Fibroblast of mammary gland (primary cell): ENCODE results near the gene FOSB.
A peak's percentile ranks its signal among the peaks of the same experiment; 100 is the strongest.

Source experiments
- DNase-seq: peaks from one replicate; pipeline ENCODE4 v3.0.0-alpha.2; 2010; ENCODE audit warnings: low read depth
- H3K4me3 ChIP-seq: 2 replicates; pipeline ENCODE4 v1.5.1; 2011; ENCODE audit warnings: low read depth, mild to moderate bottlenecking, low read length, moderate library complexity; ENCODE audit not compliant: control insufficient read depth
- TF ChIP-seq, protein P1 (sequence below): conservative IDR thresholded peaks from 2 replicates; pipeline ENCODE4 v1.5.1; 2011; ENCODE audit warnings: low read depth, low read length, inconsistent platforms; ENCODE audit not compliant: control insufficient read depth, insufficient read depth

Gene FOSB

GRCh38 chr19:45500918-45501729 lies 33.3 kb downstream of the FOSB start:
- no peak overlapping the region for H3K4me3 ChIP-seq
- TF ChIP-seq, protein P1, sequence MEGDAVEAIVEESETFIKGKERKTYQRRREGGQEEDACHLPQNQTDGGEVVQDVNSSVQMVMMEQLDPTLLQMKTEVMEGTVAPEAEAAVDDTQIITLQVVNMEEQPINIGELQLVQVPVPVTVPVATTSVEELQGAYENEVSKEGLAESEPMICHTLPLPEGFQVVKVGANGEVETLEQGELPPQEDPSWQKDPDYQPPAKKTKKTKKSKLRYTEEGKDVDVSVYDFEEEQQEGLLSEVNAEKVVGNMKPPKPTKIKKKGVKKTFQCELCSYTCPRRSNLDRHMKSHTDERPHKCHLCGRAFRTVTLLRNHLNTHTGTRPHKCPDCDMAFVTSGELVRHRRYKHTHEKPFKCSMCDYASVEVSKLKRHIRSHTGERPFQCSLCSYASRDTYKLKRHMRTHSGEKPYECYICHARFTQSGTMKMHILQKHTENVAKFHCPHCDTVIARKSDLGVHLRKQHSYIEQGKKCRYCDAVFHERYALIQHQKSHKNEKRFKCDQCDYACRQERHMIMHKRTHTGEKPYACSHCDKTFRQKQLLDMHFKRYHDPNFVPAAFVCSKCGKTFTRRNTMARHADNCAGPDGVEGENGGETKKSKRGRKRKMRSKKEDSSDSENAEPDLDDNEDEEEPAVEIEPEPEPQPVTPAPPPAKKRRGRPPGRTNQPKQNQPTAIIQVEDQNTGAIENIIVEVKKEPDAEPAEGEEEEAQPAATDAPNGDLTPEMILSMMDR = no peak
- DNase-seq = no peak

DNA sequence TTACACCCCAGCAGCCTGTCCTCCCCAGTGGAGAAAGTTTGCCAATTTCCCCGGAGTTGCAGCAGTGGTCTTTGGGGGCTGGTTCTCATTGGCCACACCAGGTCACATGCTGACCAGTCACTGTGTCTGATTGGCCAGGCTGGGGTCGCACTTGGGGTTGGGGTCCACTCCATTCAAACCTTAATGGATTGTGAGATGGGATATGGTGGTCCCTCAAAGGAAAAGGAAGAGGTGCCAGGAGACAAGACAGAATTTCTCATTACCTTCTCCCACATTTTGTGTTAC lies 33.9 kb downstream of the FOSB start:
- TF ChIP-seq, protein P1 = no peak
- H3K4me3 ChIP-seq = no peak overlapping the region
- no peak for DNase-seq

GRCh38 chr19:45502111-45502510 lies 34.3 kb downstream of the FOSB start:
- TF ChIP-seq, protein P1 = no peak
- DNase-seq = no peak
- no peak overlapping the region for H3K4me3 ChIP-seq

- H3K4me3 ChIP-seq = no peak overlapping the region
- DNase-seq = no peak
These were observed 36.1 kb downstream of the FOSB start for GRCh38 chr19:45503909-45504308.

DNA sequence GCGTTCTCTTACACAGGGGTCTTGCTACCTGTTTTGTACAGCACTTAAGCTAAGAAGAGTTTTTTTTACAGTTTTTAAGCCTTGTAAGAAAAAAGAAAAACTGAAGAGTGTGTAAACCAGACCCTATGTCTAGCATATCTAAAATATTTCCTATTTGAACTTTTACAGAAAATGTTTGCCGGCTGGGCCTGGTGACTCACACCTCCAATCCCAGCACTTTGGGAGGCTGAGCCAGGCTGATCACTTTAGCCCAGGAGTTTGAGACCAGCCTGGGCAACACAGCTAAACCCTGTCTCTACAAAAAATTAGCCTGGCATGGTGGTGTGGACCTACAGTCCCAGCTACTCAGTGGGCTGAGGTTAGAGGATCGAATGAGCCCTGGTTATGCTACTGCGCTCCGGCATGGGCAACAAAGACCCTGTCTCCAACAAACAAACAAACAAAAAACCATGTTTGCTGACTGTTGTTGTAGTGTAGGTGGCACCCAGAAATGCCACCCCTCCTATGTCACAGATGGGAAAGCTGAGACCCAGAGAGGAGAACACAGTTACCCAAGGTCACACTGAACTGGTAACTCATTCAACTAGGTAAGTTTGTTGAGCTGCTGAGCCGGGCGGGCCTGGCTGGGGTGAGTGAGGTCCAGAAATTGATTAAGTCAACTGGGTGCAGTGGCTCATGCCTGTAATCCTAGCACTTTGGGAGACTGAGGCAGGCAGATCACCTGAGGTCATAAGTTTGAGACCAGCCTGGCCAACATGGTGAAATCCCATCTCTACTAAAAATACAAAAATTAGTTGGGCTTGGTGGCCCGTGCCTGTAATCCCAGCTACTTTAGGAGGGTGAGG lies 37.6 kb downstream of the FOSB start:
- H3K4me3 ChIP-seq = no peak overlapping the region
- TF ChIP-seq, protein P1 = no peak
- no peak for DNase-seq

More at GRCh38 chr19:45503909-45504308, 36.1 kb downstream of the FOSB start:
- TF ChIP-seq, protein P1 = no peak

DNA sequence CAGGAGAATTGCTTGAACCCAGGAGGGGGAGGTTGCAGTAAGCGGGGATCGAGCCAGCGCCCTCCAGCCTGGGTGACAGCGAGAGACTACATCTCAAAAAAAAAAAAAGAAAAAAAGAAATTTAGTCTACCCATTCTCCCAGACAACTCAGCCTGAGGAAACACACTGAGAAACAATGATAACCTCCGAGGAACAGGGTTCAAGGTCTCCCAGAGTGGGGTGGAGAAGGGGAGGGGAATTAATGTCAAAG lies 38.1 kb downstream of the FOSB start:
- TF ChIP-seq, protein P1 = no peak
- peak overlapping the region; percentile 93 for H3K4me3 ChIP-seq
- no peak for DNase-seq
